ENCODE measurements around the gene HOXA6. TPM values are rescaled to one million over a fixed set of nuclear protein-coding genes. Genes with fewer than 3 reads are reported as not detected.

Gene HOXA6
- total RNA-seq, 1 experiment from 2014 or later, result 3.3 TPM

DNA sequence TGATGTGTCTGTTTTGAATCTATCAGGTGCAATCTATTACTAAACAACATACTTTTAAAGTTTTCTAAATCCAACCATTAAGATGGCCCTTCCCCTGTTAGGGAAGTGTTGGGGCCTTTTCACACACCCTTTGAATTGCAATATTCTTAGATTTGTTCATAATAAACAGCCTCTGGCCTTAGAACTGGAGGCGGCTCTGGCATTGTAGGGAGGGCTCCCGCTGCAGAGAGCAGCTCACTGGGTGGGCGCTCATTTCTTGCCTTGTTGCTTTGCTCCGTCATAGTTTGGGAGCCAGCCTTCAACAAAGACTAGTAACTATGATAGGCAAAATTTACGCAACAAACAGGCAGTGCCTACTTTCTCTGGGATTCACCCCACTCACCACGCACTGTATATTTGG lies 30.8 kb upstream of the HOXA6 start:
- ChIA-PET POLR2A (interaction anchor here (0.7 kb wide), 1 partner anchor 751 kb away, joined by 3 read pairs; no protein-coding TSS in a partner anchor), CTCF (interaction anchor here (0.6 to 1.9 kb wide), 5 partner anchors 17 to 153 kb away, joined by 3 to 10 read pairs (median 6); partner anchors contain the start of gene HOXA3)
- intact Hi-C loops (cut with micrococcal nuclease; ENCODE audit: unreplicated experiment), result no loop called here
- TF ChIP-seq POLR2AphosphoS5 (IDR thresholded peaks at IDR 0.05; ENCODE audit: low read depth, low read length), result no peak
- no TSS peak for BruUV-seq (replicated peaks)
- no peak for DNase-seq (ENCODE audit: low read depth, low spot score)
- Histone ChIP-seq H3K4me3 (ENCODE audit: low read depth in 2 of 2, low read length in 2 of 2) (no peak overlapping the region), H3K9me3 (ENCODE audit: control insufficient read depth, insufficient read depth, low read depth, low read length) (no peaks in the 10 kb centered on the region), H3K27me3 (ENCODE audit: control insufficient read depth, insufficient read depth, low read length) (no peaks in the 10 kb centered on the region), H3K36me3 (ENCODE audit: control insufficient read depth, insufficient read depth, low read length) (no peaks in the 10 kb centered on the region), H3K4me1 (ENCODE audit: control insufficient read depth, insufficient read depth, low read length) (peaks cover 12% of the 10 kb centered on the region; the same call in 1 of the 2 replicates), H3K27ac (ENCODE audit: low read length) (no peak overlapping the region)
- in situ Hi-C loops (cut with HindIII; ENCODE audit: low pct_unique_long_range_greater_than_20kb, low sequenced_read_pairs), result no loop called here
- ATAC-seq, result no peak

DNA sequence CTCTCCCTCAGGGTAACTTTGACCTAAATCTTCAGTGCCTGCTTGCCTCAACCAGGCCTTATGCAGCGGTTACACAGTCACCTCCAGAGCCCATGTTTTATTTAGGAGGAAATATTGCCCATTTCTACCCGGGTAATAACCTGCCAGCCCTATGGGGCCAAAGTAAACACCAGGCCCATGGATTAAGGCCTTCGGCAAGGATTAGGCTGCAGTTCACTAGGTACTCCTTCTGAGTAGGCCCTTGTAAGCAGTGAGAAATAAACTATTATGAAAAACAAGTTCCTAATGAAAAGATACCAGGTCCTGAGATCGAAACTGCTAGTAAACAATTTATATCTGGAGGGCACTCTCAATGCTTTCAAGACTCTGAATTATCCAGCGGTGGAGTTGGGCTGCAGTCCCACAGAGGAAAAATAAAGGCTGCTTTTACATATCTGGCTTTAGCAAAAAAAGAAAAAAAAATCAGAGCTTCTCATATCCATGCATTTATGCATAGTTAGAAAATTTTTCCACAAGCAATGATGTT lies 30.3 kb upstream of the HOXA6 start:
- BruUV-seq (replicated peaks), result no TSS peak
- CTCF ChIA-PET, result no interaction called here

GRCh38 chr7:27176962-27177794 lies 29.6 kb upstream of the HOXA6 start:
- TF ChIP-seq REST (IDR thresholded peaks at IDR 0.05; ENCODE audit: insufficient read depth in 1 of 2, low read depth in 2 of 2, low read length in 1 of 2) (no peak), POLR2AphosphoS5 (IDR thresholded peaks at IDR 0.05; ENCODE audit: low read depth, low read length) (no peak), SIN3A (IDR thresholded peaks at IDR 0.05; ENCODE audit: borderline replicate concordance, insufficient read depth, low read depth, low read length) (no peak), TCF7L2 (IDR thresholded peaks at IDR 0.05; ENCODE audit: low read depth, low read length) (no peak)
- TF ChIP-seq, protein P1, sequence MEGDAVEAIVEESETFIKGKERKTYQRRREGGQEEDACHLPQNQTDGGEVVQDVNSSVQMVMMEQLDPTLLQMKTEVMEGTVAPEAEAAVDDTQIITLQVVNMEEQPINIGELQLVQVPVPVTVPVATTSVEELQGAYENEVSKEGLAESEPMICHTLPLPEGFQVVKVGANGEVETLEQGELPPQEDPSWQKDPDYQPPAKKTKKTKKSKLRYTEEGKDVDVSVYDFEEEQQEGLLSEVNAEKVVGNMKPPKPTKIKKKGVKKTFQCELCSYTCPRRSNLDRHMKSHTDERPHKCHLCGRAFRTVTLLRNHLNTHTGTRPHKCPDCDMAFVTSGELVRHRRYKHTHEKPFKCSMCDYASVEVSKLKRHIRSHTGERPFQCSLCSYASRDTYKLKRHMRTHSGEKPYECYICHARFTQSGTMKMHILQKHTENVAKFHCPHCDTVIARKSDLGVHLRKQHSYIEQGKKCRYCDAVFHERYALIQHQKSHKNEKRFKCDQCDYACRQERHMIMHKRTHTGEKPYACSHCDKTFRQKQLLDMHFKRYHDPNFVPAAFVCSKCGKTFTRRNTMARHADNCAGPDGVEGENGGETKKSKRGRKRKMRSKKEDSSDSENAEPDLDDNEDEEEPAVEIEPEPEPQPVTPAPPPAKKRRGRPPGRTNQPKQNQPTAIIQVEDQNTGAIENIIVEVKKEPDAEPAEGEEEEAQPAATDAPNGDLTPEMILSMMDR (IDR thresholded peaks at IDR 0.05), result no peak
- POLR2A ChIA-PET, result no interaction called here
- ATAC-seq (no peak), DNase-seq (ENCODE audit: low read depth, low spot score) (no peak)
- intact Hi-C loops (cut with micrococcal nuclease; ENCODE audit: unreplicated experiment) (no loop called here), in situ Hi-C loops (cut with HindIII; ENCODE audit: low pct_unique_long_range_greater_than_20kb, low sequenced_read_pairs) (no loop called here)
- Histone ChIP-seq H3K4me3 (ENCODE audit: low read depth in 2 of 2, low read length in 2 of 2) (no peak overlapping the region), H3K4me1 (ENCODE audit: control insufficient read depth, insufficient read depth, low read length) (peaks cover 11% of the 10 kb centered on the region; the same call in 1 of the 2 replicates), H3K9me3 (ENCODE audit: control insufficient read depth, insufficient read depth, low read depth, low read length) (no peaks in the 10 kb centered on the region), H3K27ac (ENCODE audit: low read length) (no peak overlapping the region), H3K27me3 (ENCODE audit: control insufficient read depth, insufficient read depth, low read length) (no peaks in the 10 kb centered on the region), H3K36me3 (ENCODE audit: control insufficient read depth, insufficient read depth, low read length) (no peaks in the 10 kb centered on the region)
- CTCF ChIA-PET, result no interaction called here
- BruUV-seq (replicated peaks), result no TSS peak

More for the DNA sequence above, 30.3 kb upstream of the HOXA6 start:
- DNase-seq (ENCODE audit: low read depth, low spot score) (no peak), ATAC-seq (no peak)
- H3K4me3 ChIP-seq (ENCODE audit: low read depth in 2 of 2, low read length in 2 of 2), result no peak overlapping the region
- H3K27me3 ChIP-seq (ENCODE audit: control insufficient read depth, insufficient read depth, low read length), result no peaks in the 10 kb centered on the region
- POLR2A ChIA-PET, result interaction anchor here (0.7 kb wide), 1 partner anchor 751 kb away, joined by 3 read pairs; no protein-coding TSS in a partner anchor
- no peaks in the 10 kb centered on the region for H3K9me3 ChIP-seq (ENCODE audit: control insufficient read depth, insufficient read depth, low read depth, low read length)
- peaks cover 11% of the 10 kb centered on the region; the same call in 1 of the 2 replicates for H3K4me1 ChIP-seq (ENCODE audit: control insufficient read depth, insufficient read depth, low read length)
- no peak overlapping the region for H3K27ac ChIP-seq (ENCODE audit: low read length)
- intact Hi-C loops (cut with micrococcal nuclease; ENCODE audit: unreplicated experiment), result no loop called here
- in situ Hi-C loops (cut with HindIII; ENCODE audit: low pct_unique_long_range_greater_than_20kb, low sequenced_read_pairs), result no loop called here
- TF ChIP-seq, protein P1 (IDR thresholded peaks at IDR 0.05), result no peak
- H3K36me3 ChIP-seq (ENCODE audit: control insufficient read depth, insufficient read depth, low read length), result no peaks in the 10 kb centered on the region

All from Panc1 (cell line).